HepG2 (cell line): ENCODE measurements around the gene NOB1. TPM values are rescaled to one million over a fixed set of nuclear protein-coding genes. Genes with fewer than 3 reads are reported as not detected.

Source experiments
- ATAC-seq: fragments of 200-7000 bp; cut with Tn5 transposase; 3 replicates; pipeline ENCODE4 v1.9.1; 2020; ENCODE audit warnings: mild to moderate bottlenecking, moderate library complexity
- BruUV-seq: library from RNA; stranded (reverse); fragments of 400-500 nt; replicated peaks from 2 replicates; lab custom pipeline; 2021; lab: Mats Ljungman, UMichigan
- CTCF ChIA-PET: fragments of 300-600 bp; formaldehyde crosslinking; extraction: SDS; loops from one replicate; lab custom pipeline; 2021; ENCODE audit warnings: low total read pairs, inconsistent platforms, low intra/inter-chr PET ratio; lab: Yijun Ruan, JAX
- POLR2A ChIA-PET: fragments of 350-600 bp; sonication (Branson Sonifier 250); formaldehyde crosslinking; loops from one replicate; lab custom pipeline; 2020; ENCODE audit warnings: antibody characterized with exemption, inconsistent platforms; lab: Yijun Ruan, JAX
- DNase-seq: peaks from one replicate; pipeline ENCODE4 v3.0.0-alpha.2; 2015; ENCODE audit warnings: low spot score
- FAIRE-seq: peaks from 3 replicates; lab custom pipeline; 2011; peaks lifted over from hg19 to GRCh38; lab: Jason Lieb, UNC
- H2AFZ ChIP-seq: one replicate; pipeline ENCODE4 v1.6.1; 2011; ENCODE audit warnings: low read length, inconsistent platforms
- H3K27ac ChIP-seq: fragments of 300-600 bp; 3 replicates; pipeline ENCODE4 v1.8.0; 2011; ENCODE audit warnings: mixed run types, mild to moderate bottlenecking, mixed read lengths, low read length, inconsistent platforms; ENCODE audit not compliant: insufficient read depth; ENCODE audit errors: extremely low read length
- H3K27me3 ChIP-seq, 2 experiments: fragments of 200-600 bp in 1 of 2; 2 replicates in 1 of 2; 3 replicates in 1 of 2; pipeline versions ENCODE4 v1.6.0 to v1.8.0; 2011; ENCODE audit warnings: low read length in 2 of 2, mild to moderate bottlenecking in 2 of 2, moderate library complexity in 2 of 2, inconsistent platforms in 1 of 2; ENCODE audit not compliant: insufficient read depth in 2 of 2, control insufficient read depth in 1 of 2
- H3K36me3 ChIP-seq, 2 experiments: fragments of 200-600 bp in 1 of 2; replicated peaks in 1 of 2; 2 replicates in 1 of 2; 3 replicates in 1 of 2; pipeline versions ENCODE4 v1.5.1 to v1.8.0; 2011; ENCODE audit warnings: low read length in 2 of 2, inconsistent platforms in 1 of 2; ENCODE audit not compliant: insufficient read depth in 2 of 2, control insufficient read depth in 1 of 2
- H3K4me1 ChIP-seq: 2 replicates; pipeline ENCODE4 v1.5.1; 2012; ENCODE audit warnings: low read length, inconsistent platforms; ENCODE audit not compliant: insufficient read depth
- H3K4me2 ChIP-seq: 2 replicates; pipeline ENCODE4 v1.6.0; 2011; ENCODE audit warnings: low read depth, low read length, inconsistent platforms
- H3K4me3 ChIP-seq, 3 experiments: fragments of 200-600 bp in 1 of 3; sonication (generic), shearing (Covaris generic) in 1 of 3; replicated peaks in 1 of 3; 2 replicates each; pipeline ENCODE4 v1.5.1; 2011 to 2016; ENCODE audit warnings: low read length in 3 of 3, inconsistent platforms in 2 of 3, low read depth in 2 of 3, mild to moderate bottlenecking in 2 of 3, control low read depth in 1 of 3, mixed read lengths in 1 of 3; ENCODE audit not compliant: insufficient read depth in 1 of 3
- H3K79me2 ChIP-seq: one replicate; pipeline ENCODE4 v1.6.1; 2011; ENCODE audit warnings: low read length, inconsistent platforms; ENCODE audit not compliant: insufficient read depth
- H3K9ac ChIP-seq: 2 replicates; pipeline ENCODE4 v1.6.0; 2011; ENCODE audit warnings: mild to moderate bottlenecking, low read depth, low read length, inconsistent platforms; ENCODE audit not compliant: insufficient read depth
- H3K9me3 ChIP-seq: 2 replicates; pipeline ENCODE4 v1.5.1; 2012; ENCODE audit warnings: mild to moderate bottlenecking, low read length
- H4K20me1 ChIP-seq: 2 replicates; pipeline ENCODE4 v1.6.0; 2011; ENCODE audit warnings: inconsistent platforms, mild to moderate bottlenecking, low read length, moderate library complexity; ENCODE audit not compliant: insufficient read depth
- BRD4 ChIP-seq: sonication (generic); formaldehyde crosslinking; IDR thresholded peaks from 2 replicates; pipeline ENCODE4 v1.4.0; 2020; ENCODE audit warnings: missing genetic modification reagents
- KLF15 ChIP-seq: sonication (generic); formaldehyde crosslinking; IDR thresholded peaks from 2 replicates; pipeline ENCODE4 v1.8.1; 2023; ENCODE audit warnings: borderline replicate concordance, mild to moderate bottlenecking, inconsistent platforms, missing genetic modification reagents, mixed read lengths
- MAZ ChIP-seq, 2 experiments: sonication (generic) in 1 of 2; formaldehyde crosslinking in 1 of 2; IDR thresholded peaks; 2 replicates each; pipeline versions ENCODE4 v1.5.0 to v1.6.1; 2012 to 2020; ENCODE audit warnings: low read depth in 2 of 2, mild to moderate bottlenecking in 2 of 2, borderline replicate concordance in 1 of 2, improper control_type of control experiment in 1 of 2, low read length in 1 of 2, missing genetic modification reagents in 1 of 2, moderate library complexity in 1 of 2
- PRPF4 ChIP-seq: fragments of 200-400 bp; formaldehyde crosslinking; IDR thresholded peaks from 2 replicates; pipeline ENCODE4 v1.6.1; 2016; ENCODE audit warnings: low read length, low read depth; ENCODE audit not compliant: poor library complexity, severe bottlenecking
- RBFOX2 ChIP-seq: fragments of 200-400 bp; formaldehyde crosslinking; IDR thresholded peaks from 2 replicates; pipeline ENCODE4 v1.6.1; 2017; ENCODE audit warnings: low read depth, mild to moderate bottlenecking, low read length
- YEATS4 ChIP-seq: sonication (generic); formaldehyde crosslinking; IDR thresholded peaks from 2 replicates; pipeline ENCODE4 v1.4.0; 2020; ENCODE audit warnings: missing genetic modification reagents, borderline replicate concordance
- ZBTB42 ChIP-seq: sonication (generic); formaldehyde crosslinking; IDR thresholded peaks from 2 replicates; pipeline ENCODE4 v1.5.0; 2020; ENCODE audit warnings: mild to moderate bottlenecking, missing genetic modification reagents
- ZNF138 ChIP-seq: sonication (generic); formaldehyde crosslinking; IDR thresholded peaks from 2 replicates; pipeline ENCODE4 v1.5.0; 2020; ENCODE audit warnings: mild to moderate bottlenecking, low read depth, missing genetic modification reagents
- ZNF329 ChIP-seq: sonication (generic); formaldehyde crosslinking; IDR thresholded peaks from 2 replicates; pipeline ENCODE4 v1.9.0; 2021; ENCODE audit warnings: low read depth, mild to moderate bottlenecking, missing genetic modification reagents
- ZNF598 ChIP-seq: sonication (generic); formaldehyde crosslinking; IDR thresholded peaks from 2 replicates; pipeline ENCODE4 v1.5.1; 2020; ENCODE audit warnings: mild to moderate bottlenecking, missing genetic modification reagents, borderline replicate concordance
- ZNF724P ChIP-seq: sonication (generic); formaldehyde crosslinking; IDR thresholded peaks from 2 replicates; pipeline ENCODE4 v1.8.0; 2022; ENCODE audit warnings: missing genetic modification reagents, borderline replicate concordance
- WGBS: methylation state at CpG from one replicate; pipeline ENCODE4 v1.1.6; 2017; ENCODE audit warnings: low lambda C conversion rate; 5-methylcytosine and 5-hydroxymethylcytosine counted together
- in situ Hi-C: cut with HindIII; loops from 2 replicates; pipeline ENCODE4 v1.10.0; 2017; ENCODE audit warnings: low pct_unique_long_range_greater_than_20kb; ENCODE audit not compliant: extremely low pct_ligation_motif_present
- intact Hi-C: fragments of 100-400 bp; cut with micrococcal nuclease; formaldehyde crosslinking; loops from one replicate; pipeline ENCODE4 v1.10.0; 2022; ENCODE audit not compliant: unreplicated experiment
- polyA plus RNA-seq, 8 experiments: library from polyadenylated mRNA; depleted of rRNA in 3 of 8; stranded (reverse) in 7 of 8; unstranded in 1 of 8; fragments of >200 nt; fragmentation: Illumina TruSeq in 4 of 8; extraction: Trizol in 4 of 8; gene quantifications; 2 replicates each; pipeline versions ENCODE4 v1.2.1 to v1.2.3, GENCODE V29; 2011 to 2016; ENCODE audit warnings: low read depth in 4 of 8, missing spikeins in 1 of 8, mixed read lengths in 1 of 8; ENCODE audit not compliant: insufficient read depth in 1 of 8
- total RNA-seq, 5 experiments: library from RNA; depleted of rRNA; stranded (reverse); fragments of >200 nt; fragmentation: Illumina TruSeq; extraction: Trizol; gene quantifications; 2 replicates each; pipeline ENCODE4 v1.2.3, GENCODE V29; 2016; ENCODE audit warnings: low read depth in 1 of 5

Gene NOB1
- total and polyA plus RNA-seq, 2 of the 13 experiments (the other 11 are each of a cell fraction or from before 2014, with no cell fraction given), result 47.1 to 162 TPM

DNA sequence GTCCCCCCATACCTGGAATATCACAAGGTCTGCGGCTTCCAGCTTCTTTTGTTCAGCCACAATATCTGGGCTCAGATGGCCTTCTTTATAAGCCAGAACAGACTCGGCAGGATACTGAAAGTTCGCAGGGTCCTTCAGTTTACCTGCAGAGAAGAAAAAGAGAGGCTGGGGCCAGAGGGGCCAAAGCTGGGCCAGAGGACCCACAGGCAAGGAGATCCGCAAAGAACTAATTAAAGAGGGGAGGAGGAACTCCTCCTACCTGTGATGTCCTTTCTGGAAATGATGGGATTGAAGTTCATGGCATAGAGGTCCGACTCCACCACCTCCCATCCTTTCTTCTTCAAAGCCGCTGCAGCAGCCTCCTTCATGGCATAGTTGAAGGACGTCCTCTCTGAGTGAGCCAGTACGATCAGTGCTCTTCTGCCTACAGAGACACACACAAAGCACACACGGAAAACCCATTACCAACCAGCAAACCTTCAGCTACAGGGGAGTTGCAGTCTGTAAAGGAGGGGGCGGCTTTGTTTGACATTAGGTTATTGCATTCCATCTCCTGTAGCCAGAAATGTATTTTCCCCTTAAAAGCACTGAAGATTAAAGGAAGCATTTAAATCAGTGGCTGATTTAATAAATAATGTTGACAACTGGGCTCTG, 36.5 kb downstream of the NOB1 start:
- H3K79me2 ChIP-seq, result peaks cover 39% of the 10 kb centered on the region
- no peak overlapping the region for H3K9ac ChIP-seq
- BruUV-seq, result no TSS peak
- H3K4me1 ChIP-seq, result peaks cover 43% of the 10 kb centered on the region
- ChIA-PET POLR2A (no interaction called here), CTCF (no interaction called here)
- FAIRE-seq (no peak), ATAC-seq (no peak), DNase-seq (no peak)
- TF ChIP-seq ZNF724P (CRISPR knock-in tag) (no peak), ZNF329 (CRISPR knock-in tag) (no peak), ZNF598 (CRISPR knock-in tag) (no peak)
- H4K20me1 ChIP-seq, result no peaks in the 10 kb centered on the region
- H3K4me2 ChIP-seq, result no peak overlapping the region
- peaks cover 19 to 49% of the 10 kb centered on the region in 2 experiments for H3K36me3 ChIP-seq
- in situ Hi-C loops (no loop called here), intact Hi-C loops (no loop called here)
- H2AFZ ChIP-seq, result no peak overlapping the region
- 85% methylated on average over 10 of the region's 10 CpGs for WGBS
- H3K4me3 ChIP-seq, result no peak overlapping the region
- H3K9me3 ChIP-seq, result no peaks in the 10 kb centered on the region
- no peak overlapping the region for H3K27ac ChIP-seq
- H3K27me3 ChIP-seq, result no peaks in the 10 kb centered on the region

DNA sequence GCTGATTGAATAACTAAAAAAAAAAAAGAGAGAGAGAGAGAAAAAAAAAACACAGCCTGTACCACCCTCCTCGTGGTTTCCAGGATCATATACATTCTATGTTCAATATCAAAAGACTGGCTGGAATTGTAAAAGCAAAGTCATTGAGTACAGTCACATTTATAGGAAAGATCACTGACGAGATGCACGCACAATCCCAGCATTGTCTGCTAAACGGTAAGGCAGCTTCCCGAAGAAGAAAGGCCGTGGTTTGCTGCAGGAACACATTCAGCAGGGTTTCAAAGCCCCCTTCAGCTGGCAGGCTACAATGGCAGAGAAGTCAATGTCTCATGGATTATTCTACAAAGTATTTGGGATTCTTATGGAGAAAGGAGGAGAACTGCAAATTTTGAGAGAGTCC, 37.7 kb downstream of the NOB1 start:
- DNase-seq (no peak), FAIRE-seq (no peak), ATAC-seq (no peak)
- Histone ChIP-seq H3K9ac (no peak overlapping the region), H2AFZ (no peak overlapping the region), H3K4me2 (no peak overlapping the region), H3K79me2 (peaks cover 29% of the 10 kb centered on the region), H3K27ac (no peak overlapping the region), H3K4me1 (peaks cover 32% of the 10 kb centered on the region), H3K4me3 (no peak overlapping the region), H3K27me3 (no peaks in the 10 kb centered on the region), H3K36me3 (peaks cover 23 to 61% of the 10 kb centered on the region in 2 experiments), H4K20me1 (no peaks in the 10 kb centered on the region), H3K9me3 (no peaks in the 10 kb centered on the region)
- ChIA-PET POLR2A (interaction anchor here (1.5 kb wide), 1 partner anchor 38 kb away, joined by 4 read pairs; the partner anchor contains the start of gene NOB1), CTCF (no interaction called here)
- in situ Hi-C loops (no loop called here), intact Hi-C loops (no loop called here)
- TF ChIP-seq RBFOX2 (peak; percentile 53; the same call in 1 of the 2 replicates), ZBTB42 (CRISPR knock-in tag) (no peak), ZNF138 (no peak), PRPF4 (peak; percentile 18), YEATS4 (CRISPR knock-in tag) (no peak), MAZ (IDR thresholded peaks at IDR 0.05; ENCODE audit: borderline replicate concordance, low read depth, low read length) (no peak), MAZ (CRISPR knock-in tag; IDR thresholded peaks at IDR 0.05; ENCODE audit: low read depth) (no peak), BRD4 (CRISPR knock-in tag) (no peak), KLF15 (CRISPR knock-in tag) (no peak)
- WGBS, result 95% methylated on average over 6 of the region's 6 CpGs
- no TSS peak for BruUV-seq
